HCT116 (cell line): ENCODE measurements around the gene TMEM151A. TPM values are rescaled to one million over a fixed set of nuclear protein-coding genes. Genes with fewer than 3 reads are reported as not detected.
A peak's percentile ranks its signal among the peaks of the same experiment; 100 is the strongest.

Experiments used
- ATAC-seq: fragments of 200-7000 bp; cut with Tn5 transposase; 2 replicates; pipeline ENCODE4 v1.9.1; 2020; ENCODE audit warnings: mild to moderate bottlenecking, moderate library complexity
- BruUV-seq: library from RNA; stranded (reverse); fragments of 400-500 nt; replicated peaks from 2 replicates; lab custom pipeline; 2021; lab: Mats Ljungman, UMichigan
- CTCF ChIA-PET: fragments of 300-600 bp; sonication (Branson Sonifier 250); formaldehyde crosslinking; loops from one replicate; lab custom pipeline; 2021; ENCODE audit warnings: antibody characterized with exemption; lab: Charles Lee
- POLR2A ChIA-PET: fragments of 300-600, 350-600 bp; sonication (Branson Sonifier 250); formaldehyde crosslinking; loops from one replicate; lab custom pipeline; 2021; ENCODE audit warnings: antibody characterized with exemption; lab: Charles Lee
- RAD21 ChIA-PET, 2 experiments: fragments of 300-600 bp; sonication (Branson Sonifier 250); formaldehyde crosslinking; loops; one replicate each; lab custom pipeline; 2023; ENCODE audit warnings: low total read pairs in 2 of 2; ENCODE audit not compliant: uncharacterized antibody in 2 of 2, unreplicated experiment in 2 of 2, low non-redundant PET in 1 of 2; lab: Charles Lee
- DNase-seq: peaks from one replicate; pipeline ENCODE4 v3.0.0-alpha.2; 2010; ENCODE audit warnings: low read depth, low spot score
- H2AFZ ChIP-seq: fragments of 200-600 bp; shearing (Covaris generic), sonication (generic); 2 replicates; pipeline ENCODE4 v1.6.1; 2017; ENCODE audit warnings: low read depth, mixed run types, mixed read lengths, antibody characterized with exemption, low read length; ENCODE audit not compliant: poor library complexity, severe bottlenecking
- H3K27ac ChIP-seq: 2 replicates; pipeline ENCODE4 v1.5.1; 2012; ENCODE audit warnings: low read depth, low read length
- H3K27me3 ChIP-seq: fragments of 200-600 bp; sonication (generic); 2 replicates; pipeline ENCODE4 v1.6.1; 2016; ENCODE audit warnings: mixed run types, low read length, mixed read lengths; ENCODE audit not compliant: insufficient read depth
- H3K36me3 ChIP-seq, 2 experiments: fragments of 200-500 bp in 1 of 2; fragments of 200-600 bp in 1 of 2; sonication (Bioruptor generic) in 1 of 2; sonication (generic) in 1 of 2; 2 replicates each; pipeline versions ENCODE4 v1.5.1 to v1.6.1; 2014 to 2016; ENCODE audit warnings: low read length in 2 of 2, inconsistent platforms in 1 of 2, mixed read lengths in 1 of 2, mixed run types in 1 of 2; ENCODE audit not compliant: insufficient read depth in 2 of 2, control insufficient read depth in 1 of 2
- H3K4me1 ChIP-seq, 2 experiments: fragments of 200-600 bp in 1 of 2; sonication (generic) in 1 of 2; 2 replicates each; pipeline versions ENCODE4 v1.5.1 to v1.6.1; 2012 to 2017; ENCODE audit warnings: low read length in 2 of 2, inconsistent platforms in 1 of 2, mild to moderate bottlenecking in 1 of 2, mixed read lengths in 1 of 2, mixed run types in 1 of 2, moderate library complexity in 1 of 2; ENCODE audit not compliant: insufficient read depth in 2 of 2, control insufficient read depth in 1 of 2
- H3K4me2 ChIP-seq: fragments of 200-600 bp; sonication (generic); 2 replicates; pipeline ENCODE4 v1.6.1; 2017; ENCODE audit warnings: mixed run types, low read length, mixed read lengths
- H3K4me3 ChIP-seq, 2 experiments: fragments of 200-600 bp in 1 of 2; sonication (generic) in 1 of 2; replicated peaks in 1 of 2; 2 replicates each; pipeline ENCODE4 v1.5.1; 2011 to 2016; ENCODE audit warnings: low read length in 2 of 2, control low read depth in 1 of 2, low read depth in 1 of 2, mild to moderate bottlenecking in 1 of 2, mixed read lengths in 1 of 2, mixed run types in 1 of 2
- H3K79me2 ChIP-seq: fragments of 200-600 bp; sonication (generic); 2 replicates; pipeline ENCODE4 v1.6.1; 2017; ENCODE audit warnings: mild to moderate bottlenecking, mixed run types, low read length, moderate library complexity, mixed read lengths; ENCODE audit not compliant: insufficient read depth
- H3K9ac ChIP-seq: fragments of 200-600 bp; sonication (generic); 2 replicates; pipeline ENCODE4 v1.6.1; 2016; ENCODE audit warnings: low read length, mixed read lengths
- H3K9me2 ChIP-seq: fragments of 200-600 bp; sonication (generic), shearing (Covaris generic); 2 replicates; pipeline ENCODE4 v1.6.1; 2017; ENCODE audit warnings: mixed run types, mild to moderate bottlenecking, moderate library complexity; ENCODE audit not compliant: insufficient read depth
- H3K9me3 ChIP-seq, 2 experiments: fragments of 200-500 bp in 1 of 2; fragments of 200-600 bp in 1 of 2; sonication (Bioruptor generic) in 1 of 2; sonication (generic) in 1 of 2; 2 replicates each; pipeline ENCODE4 v1.6.1; 2014 to 2017; ENCODE audit warnings: low read length in 2 of 2, mixed read lengths in 2 of 2, inconsistent platforms in 1 of 2, low read depth in 1 of 2, mild to moderate bottlenecking in 1 of 2, mixed run types in 1 of 2, moderate library complexity in 1 of 2; ENCODE audit not compliant: control insufficient read depth in 1 of 2, insufficient read depth in 1 of 2
- H4K20me1 ChIP-seq: fragments of 200-600 bp; sonication (generic), shearing (Covaris generic); 2 replicates; pipeline ENCODE4 v1.6.1; 2017; ENCODE audit warnings: mixed run types, mild to moderate bottlenecking, moderate library complexity; ENCODE audit not compliant: insufficient read depth
- CTCF ChIP-seq, 3 experiments: fragments of 200-600 bp in 1 of 3; sonication (generic) in 1 of 3; IDR thresholded peaks in 2 of 3; conservative IDR thresholded peaks in 1 of 3; 2 replicates each; pipeline ENCODE4 v1.5.1; 2012 to 2017; ENCODE audit warnings: low read depth in 2 of 3, low read length in 2 of 3, antibody characterized with exemption in 1 of 3, borderline replicate concordance in 1 of 3, control low read depth in 1 of 3, mild to moderate bottlenecking in 1 of 3, mixed read lengths in 1 of 3, mixed run types in 1 of 3, moderate library complexity in 1 of 3; ENCODE audit not compliant: insufficient read depth in 1 of 3
- EZH2 ChIP-seq: fragments of 200-600 bp; sonication (generic); IDR thresholded peaks from 2 replicates; pipeline ENCODE4 v1.6.1; 2017; ENCODE audit warnings: antibody characterized with exemption, mixed run types
- FOSL1 ChIP-seq: IDR thresholded peaks from 2 replicates; pipeline ENCODE4 v1.6.1; 2012; ENCODE audit warnings: low read depth
- JUND ChIP-seq: IDR thresholded peaks from 2 replicates; pipeline ENCODE4 v1.6.1; 2012
- POLR2AphosphoS5 ChIP-seq: IDR thresholded peaks from 2 replicates; pipeline ENCODE4 v1.6.1; 2011; ENCODE audit warnings: mild to moderate bottlenecking, low read depth, low read length, moderate library complexity
- RAD21 ChIP-seq: IDR thresholded peaks from 2 replicates; pipeline ENCODE4 v1.6.1; 2012; ENCODE audit warnings: low read depth, mild to moderate bottlenecking
- SP1 ChIP-seq: IDR thresholded peaks from 2 replicates; pipeline ENCODE4 v1.6.1; 2012; ENCODE audit warnings: low read depth
- ZBTB33 ChIP-seq: IDR thresholded peaks from 2 replicates; pipeline ENCODE4 v1.6.1; 2011; ENCODE audit warnings: mild to moderate bottlenecking, low read length, moderate library complexity; ENCODE audit not compliant: insufficient replicate concordance; ENCODE audit errors: extremely low read depth
- ZFX ChIP-seq: fragments of 450-650 bp; IDR thresholded peaks from 2 replicates; pipeline ENCODE4 v1.6.1; 2017
- ZNF274 ChIP-seq: fragments of 200-500 bp; sonication (Bioruptor generic); IDR thresholded peaks from 2 replicates; pipeline ENCODE4 v1.6.1; 2014; ENCODE audit warnings: mild to moderate bottlenecking, low read depth, low read length, inconsistent platforms
- intact Hi-C: fragments of 100-400 bp; cut with micrococcal nuclease; formaldehyde crosslinking; loops from 2 replicates; pipeline ENCODE4 v1.10.0; 2022
- total RNA-seq: library from RNA; stranded (reverse); gene quantifications from one replicate; pipeline ENCODE4 v1.2.1, GENCODE V29; 2021; ENCODE audit not compliant: unreplicated experiment

Gene TMEM151A
- total RNA-seq, 1 experiment from 2014 or later, result 5.9 TPM

- TF ChIP-seq CTCF (IDR thresholded peaks at IDR 0.05 in 2 of 3, conservative IDR thresholded peaks at IDR 0.05 in 1 of 3; ENCODE audit: borderline replicate concordance in 1 of 3, insufficient read depth in 1 of 3, low read depth in 2 of 3, low read length in 2 of 3), result peak in 1 of 3 experiments; percentile 15; a peak in 2 of 6 replicates
- no peak for TF ChIP-seq JUND
- peak; percentile 28; the same call in 1 of the 2 replicates for TF ChIP-seq ZFX
- TSS peak; percentile 46 for BruUV-seq
- POLR2A ChIA-PET, result interaction anchor here (1.0 to 2.3 kb wide), 3 partner anchors 15 to 20 kb away, joined by 5 to 8 read pairs (median 6); partner anchors contain the start of gene YIF1A
These were observed 22.5 kb upstream of the TMEM151A start for GRCh38 chr11:66268952-66269905.

GRCh38 chr11:66271816-66272215, 19.9 kb upstream of the TMEM151A start:
- Histone ChIP-seq H3K4me2 (no peak overlapping the region), H3K4me3 (no peak overlapping the region), H3K9me2 (no peaks in the 10 kb centered on the region), H3K4me1 (peaks cover 6 to 22% of the 10 kb centered on the region in 2 experiments), H3K9me3 (no peaks in the 10 kb centered on the region), H4K20me1 (no peaks in the 10 kb centered on the region), H3K36me3 (peaks cover 18 to 20% of the 10 kb centered on the region in 2 experiments; a peak in 3 of 4 replicates), H3K27ac (no peak overlapping the region), H3K27me3 (no peaks in the 10 kb centered on the region), H3K9ac (no peak overlapping the region), H3K79me2 (peaks cover 31% of the 10 kb centered on the region), H2AFZ (no peak overlapping the region)
- ChIA-PET RAD21 (no interaction called here), POLR2A (no interaction called here), CTCF (interaction anchor here (0.7 kb wide), 1 partner anchor 11 kb away, joined by 3 read pairs; no protein-coding TSS in a partner anchor)
- ATAC-seq (no peak), DNase-seq (no peak)
- BruUV-seq, result no TSS peak
- intact Hi-C loops, result no loop called here
- TF ChIP-seq ZBTB33 (no peak), POLR2AphosphoS5 (no peak), SP1 (no peak), EZH2 (no peak), CTCF (IDR thresholded peaks at IDR 0.05 in 2 of 3, conservative IDR thresholded peaks at IDR 0.05 in 1 of 3; ENCODE audit: borderline replicate concordance in 1 of 3, insufficient read depth in 1 of 3, low read depth in 2 of 3, low read length in 2 of 3) (no peak), RAD21 (no peak), JUND (no peak), ZNF274 (no peak), FOSL1 (no peak)

More at GRCh38 chr11:66268952-66269905, 22.5 kb upstream of the TMEM151A start:
- Histone ChIP-seq H3K4me3 (peak overlapping the region; percentile 93 to 99), H3K79me2 (peaks cover 31% of the 10 kb centered on the region), H3K27ac (peak overlapping the region; percentile 69), H3K27me3 (no peaks in the 10 kb centered on the region), H3K9ac (peak overlapping the region; percentile 85), H3K36me3 (peaks cover 17 to 21% of the 10 kb centered on the region in 2 experiments; a peak in 3 of 4 replicates), H2AFZ (no peak overlapping the region), H3K9me2 (no peaks in the 10 kb centered on the region), H4K20me1 (no peaks in the 10 kb centered on the region), H3K9me3 (no peaks in the 10 kb centered on the region), H3K4me2 (peak overlapping the region; percentile 70), H3K4me1 (peaks cover 6 to 26% of the 10 kb centered on the region in 2 experiments)
- RAD21 ChIA-PET, result no interaction called here
- ATAC-seq (no peak), DNase-seq (no peak)
- intact Hi-C loops, result no loop called here
- CTCF ChIA-PET, result interaction anchor here (1.4 to 2.3 kb wide), 2 partner anchors 47 to 117 kb away, joined by 4 to 8 read pairs; no protein-coding TSS in a partner anchor
